Glomerular endothelial cell (primary cell): ENCODE results near the gene RAG1. TPM values are rescaled to one million over a fixed set of nuclear protein-coding genes. Genes with fewer than 3 reads are reported as not detected.
A peak's percentile ranks its signal among the peaks of the same experiment; 100 is the strongest.

Experiments
- DNase-seq: peaks from one replicate; pipeline ENCODE4 v3.0.0-alpha.2; 2011; ENCODE audit warnings: low read depth, low spot score; ENCODE audit errors: extremely low read depth
- total RNA-seq: library from RNA; depleted of rRNA; stranded (reverse); fragments of >200 nt; gene quantifications from 2 replicates; pipeline ENCODE4 v1.2.3, GENCODE V29; 2015

The RAG1 gene
- total RNA-seq, 1 donor from 2014 or later, result 3.0 TPM

DNA sequence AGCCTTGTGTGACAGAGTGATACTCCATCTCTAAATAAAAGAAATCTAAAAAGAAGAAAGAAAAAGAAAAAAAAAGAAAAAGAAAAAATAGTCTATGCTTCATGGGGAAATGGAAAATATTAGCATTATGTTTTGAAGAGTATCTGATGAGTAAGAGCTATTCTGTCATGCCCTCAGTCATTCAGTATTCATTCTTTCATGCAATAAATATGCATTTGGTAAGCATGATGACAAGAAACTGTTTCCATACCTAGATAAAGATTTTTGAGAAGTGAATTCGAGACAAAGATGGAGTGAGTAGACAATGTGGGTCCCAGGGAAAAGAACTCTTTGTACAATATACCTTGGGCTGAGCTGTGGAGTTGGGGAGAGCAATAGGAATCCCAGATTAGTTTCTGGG lies 20.3 kb downstream of the RAG1 start:
- DNase-seq, result no peak

DNA sequence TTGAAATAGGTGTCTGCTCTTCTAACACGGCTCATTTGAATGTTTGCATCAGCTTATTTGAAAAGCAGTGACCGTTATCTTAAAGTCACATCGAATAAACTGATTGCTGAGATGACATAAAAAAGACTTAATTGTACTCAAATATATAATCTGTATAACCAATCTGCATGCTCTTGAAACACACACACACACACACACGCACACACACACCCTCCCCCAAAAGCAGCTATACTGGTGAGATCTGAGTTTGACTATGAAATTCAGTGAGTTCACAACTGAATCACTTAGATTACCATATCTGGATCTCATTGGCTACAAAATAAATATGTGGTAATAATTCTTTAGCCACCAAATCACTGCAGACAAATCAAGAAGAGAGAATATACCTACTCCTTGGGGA lies 22.7 kb downstream of the RAG1 start:
- no peak for DNase-seq

- no peak for DNase-seq
These were observed 23.6 kb downstream of the RAG1 start for GRCh38 chr11:36591433-36591832.

- DNase-seq, result peak; percentile 87
These were observed 26.6 kb downstream of the RAG1 start, which contains the start of gene IFTAP for GRCh38 chr11:36594316-36594989. Gene IFTAP (plus strand): TSS chr11:36594502. CDS start chr11:36610104, 15,602 bp downstream.

- no peak for DNase-seq
These were observed 29.1 kb downstream of the RAG1 start for GRCh38 chr11:36596880-36597279.

DNA sequence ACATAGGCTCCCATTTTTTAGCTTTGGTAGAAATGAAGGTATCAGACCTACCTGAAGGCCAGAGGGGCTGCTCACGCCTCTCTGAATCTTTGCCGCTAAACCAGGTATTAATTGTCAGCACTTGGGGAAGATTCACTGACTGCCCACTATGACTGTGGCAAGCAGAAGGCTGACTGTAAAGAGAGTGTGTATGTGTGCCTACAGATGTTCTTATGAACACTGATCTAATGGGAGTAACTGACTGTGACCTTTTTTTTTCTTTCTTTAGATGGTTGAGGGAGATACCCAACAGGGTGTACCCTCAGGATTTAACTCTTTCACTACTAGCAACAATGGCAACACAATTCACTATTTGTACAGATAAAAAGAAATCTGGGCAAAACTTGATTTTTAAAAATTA lies 30.2 kb downstream of the RAG1 start, which contains the start of gene RAG2:
Gene RAG2 (minus strand): TSS at position 186 of the 400 bp plus-strand sequence. CDS start 4,068 bp downstream, outside the sequence.
- DNase-seq, result no peak

- no peak for DNase-seq
These were observed 32.4 kb downstream of the RAG1 start for GRCh38 chr11:36600180-36600579.

- DNase-seq, result no peak
These were observed 33.3 kb downstream of the RAG1 start for GRCh38 chr11:36601155-36601554.

- DNase-seq, result no peak
These were observed 34.3 kb downstream of the RAG1 start for GRCh38 chr11:36602135-36602534.

- DNase-seq, result no peak
These were observed 37.7 kb downstream of the RAG1 start for GRCh38 chr11:36605221-36606216.

- DNase-seq, result no peak
These were observed 40.8 kb downstream of the RAG1 start for GRCh38 chr11:36608491-36609199.

DNA sequence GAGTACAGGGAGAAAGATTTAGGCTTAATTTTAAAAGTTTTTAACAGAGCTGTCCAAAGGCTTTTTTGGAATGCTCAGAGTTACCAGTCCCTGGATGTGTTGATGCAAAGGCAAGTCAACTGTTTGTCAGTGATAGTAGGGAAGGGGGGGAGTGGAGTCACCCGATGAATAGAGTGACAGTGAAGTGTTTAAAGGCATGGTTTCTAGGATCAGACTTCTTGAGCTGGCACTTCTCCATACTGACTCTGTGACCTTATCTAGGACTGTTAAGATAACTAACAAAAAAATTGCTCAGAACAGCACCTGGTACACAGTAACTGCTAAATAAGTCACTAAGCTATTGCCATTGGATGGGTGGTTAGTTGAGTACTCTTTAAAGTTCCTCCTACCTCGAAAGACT lies 41.6 kb downstream of the RAG1 start:
- DNase-seq, result no peak

GRCh38 chr11:36615826-36616225 lies 48.0 kb downstream of the RAG1 start:
- DNase-seq, result no peak

DNA sequence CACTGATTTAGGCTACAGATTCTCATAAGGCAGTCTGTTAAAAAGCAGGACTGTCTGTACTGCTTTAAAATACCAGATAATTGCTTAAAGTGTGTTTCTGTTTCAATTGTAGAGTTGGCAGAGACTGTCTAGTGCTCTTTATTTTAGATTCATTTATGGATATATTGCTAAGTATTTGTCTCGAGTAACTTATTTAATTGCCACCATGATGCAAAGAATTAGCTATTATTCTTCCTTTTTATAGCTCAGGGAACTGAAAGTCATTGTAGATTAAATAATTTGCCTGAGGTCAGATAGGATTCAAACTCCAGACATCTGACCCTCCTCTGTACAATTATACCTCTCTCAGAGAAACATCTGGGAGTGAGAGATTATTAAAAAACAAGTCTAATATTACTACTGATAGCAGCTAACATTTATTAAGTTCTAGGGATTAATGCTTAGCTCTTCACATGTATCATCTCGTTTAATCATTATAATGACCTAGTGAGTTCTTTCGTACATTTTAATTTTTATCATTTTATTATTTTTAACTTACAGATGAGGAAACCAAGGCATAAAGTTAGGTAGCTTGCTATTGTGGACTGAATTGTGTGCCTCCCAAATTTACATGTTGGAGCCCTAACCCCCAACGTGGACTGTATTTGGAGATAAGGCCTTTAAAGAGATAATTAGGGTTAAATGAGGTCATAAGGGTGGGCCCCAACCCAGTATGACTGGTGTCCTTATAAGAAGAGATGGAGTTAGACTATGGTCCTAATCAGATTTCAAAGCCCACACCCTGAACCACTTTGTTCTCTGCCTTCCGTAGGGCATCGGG lies 49.9 kb downstream of the RAG1 start:
- no peak for DNase-seq

DNA sequence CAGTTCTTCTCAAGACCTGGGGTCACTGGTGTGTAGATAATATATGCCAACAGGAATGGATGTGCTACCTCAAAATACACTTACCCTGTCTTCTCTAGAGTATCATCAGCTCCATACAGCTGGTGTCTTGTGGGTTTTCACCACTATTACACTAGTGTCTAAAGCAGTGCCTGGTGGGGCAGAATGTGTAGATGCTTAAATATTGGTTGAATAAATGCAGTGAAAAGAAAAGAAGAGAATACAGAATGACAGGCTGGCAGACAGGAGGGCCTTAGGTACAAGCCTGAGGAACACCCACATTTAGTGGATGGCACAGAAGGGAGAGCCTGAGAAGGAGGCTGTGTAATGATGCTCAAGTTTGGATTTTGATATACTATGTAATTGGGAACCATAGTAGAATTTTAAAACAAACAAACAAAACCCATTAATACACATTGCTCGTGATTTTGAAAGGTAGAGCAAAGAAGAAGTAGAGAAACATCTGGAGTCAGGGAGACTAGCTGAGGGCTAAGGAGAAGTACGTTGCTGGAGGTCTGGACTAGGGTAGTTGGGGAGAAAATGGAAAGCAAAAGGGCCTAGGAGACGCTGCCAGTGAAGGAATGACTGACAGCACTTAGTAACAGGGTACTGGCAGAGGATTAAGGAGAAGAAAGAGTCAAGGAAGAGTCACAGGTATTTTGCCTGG lies 50.7 kb downstream of the RAG1 start:
- no peak for DNase-seq

GRCh38 chr11:36619502-36619901 lies 51.7 kb downstream of the RAG1 start:
- DNase-seq, result no peak

GRCh38 chr11:36620246-36620645 lies 52.4 kb downstream of the RAG1 start:
- no peak for DNase-seq

DNA sequence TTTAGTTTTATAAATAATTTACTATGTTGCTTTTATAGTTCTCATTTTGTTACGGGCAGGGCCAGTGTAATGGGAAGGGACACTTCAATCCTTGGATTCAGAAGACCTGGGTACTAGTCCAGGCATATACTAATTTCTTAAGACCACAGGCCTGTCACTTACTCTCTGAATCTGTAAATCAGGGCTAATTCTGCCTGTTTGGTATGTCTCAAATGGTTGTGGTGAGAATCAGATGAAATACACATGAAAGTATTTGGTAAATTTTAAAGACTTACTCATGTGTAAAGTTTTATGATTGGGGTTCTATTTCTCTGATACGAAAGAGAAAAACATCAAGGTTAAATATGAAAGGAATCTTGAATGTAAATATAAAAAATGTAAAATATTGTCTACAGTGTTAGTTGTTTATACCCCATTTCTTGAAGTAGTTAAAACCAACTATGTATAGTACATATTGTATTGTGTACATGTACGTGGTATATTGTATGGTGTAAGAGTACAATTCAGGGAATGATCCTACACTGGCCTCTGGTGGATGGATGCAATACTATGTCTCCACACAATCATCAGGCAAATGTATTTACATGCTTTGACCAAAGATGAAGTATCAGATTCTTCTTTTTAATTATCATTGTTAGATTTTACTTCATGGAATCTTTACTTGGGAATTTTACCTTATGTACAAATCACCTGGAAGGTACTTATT lies 54.8 kb downstream of the RAG1 start:
- no peak for DNase-seq

- DNase-seq, result no peak
These were observed 55.7 kb downstream of the RAG1 start for GRCh38 chr11:36623494-36623893.
